A549 (cell line): ENCODE data around the gene RNPEP. TPM values are rescaled to one million over a fixed set of nuclear protein-coding genes. Genes with fewer than 3 reads are reported as not detected.
A peak's percentile ranks its signal among the peaks of the same experiment; 100 is the strongest.

Experiments used
- ATAC-seq, 2 experiments: fragments of 200-7000 bp in 1 of 2; fragments of >200 bp in 1 of 2; cut with Nextera tagmentation in 1 of 2; cut with Tn5 transposase in 1 of 2; 3 replicates each; pipeline versions ENCODE4 v1.8.0 to v1.9.1; 2018 to 2020; ENCODE audit warnings: mild to moderate bottlenecking in 1 of 2, moderate library complexity in 1 of 2
- CTCF ChIA-PET: fragments of 300-600 bp; sonication (Branson Sonifier 250); formaldehyde crosslinking; extraction: SDS; loops from one replicate; lab custom pipeline; 2021; ENCODE audit warnings: antibody characterized with exemption, inconsistent platforms; lab: Yijun Ruan, JAX
- POLR2A ChIA-PET: fragments of 350-600 bp; formaldehyde crosslinking; extraction: SDS; loops from one replicate; lab custom pipeline; 2021; ENCODE audit warnings: antibody characterized with exemption, inconsistent platforms; lab: Yijun Ruan, JAX
- DNase-seq, 2 experiments: peaks; one replicate each; pipeline versions ENCODE4 v3.0.0 to v3.0.0-alpha.2; 2011 to 2016; ENCODE audit warnings: low read depth in 1 of 2, low spot score in 1 of 2
- FAIRE-seq: peaks from 2 replicates; lab custom pipeline; 2011; peaks lifted over from hg19 to GRCh38; lab: Jason Lieb, UNC
- H3K27ac ChIP-seq, 2 experiments: fragments of >200 bp; sonication (Bioruptor Twin); formaldehyde crosslinking; 3 replicates each; pipeline ENCODE4 v1.5.1; 2016 to 2017
- H3K4me1 ChIP-seq: fragments of >200 bp; sonication (Bioruptor Twin); formaldehyde crosslinking; 3 replicates; pipeline ENCODE4 v1.6.1; 2016
- H3K4me2 ChIP-seq: fragments of >200 bp; sonication (Bioruptor Twin); formaldehyde crosslinking; 3 replicates; pipeline ENCODE4 v1.6.1; 2016
- H3K4me3 ChIP-seq: fragments of >200 bp; sonication (Bioruptor Twin); formaldehyde crosslinking; 3 replicates; pipeline ENCODE4 v1.5.1; 2016
- H3K9me3 ChIP-seq: fragments of >200 bp; sonication (Bioruptor Twin); formaldehyde crosslinking; 3 replicates; pipeline ENCODE4 v1.6.1; 2016
- CTCF ChIP-seq: fragments of >200 bp; sonication (Bioruptor Twin); formaldehyde crosslinking; IDR thresholded peaks from 3 replicates; pipeline ENCODE4 v1.5.1; 2016
- E2F6 ChIP-seq: IDR thresholded peaks from 2 replicates; pipeline ENCODE4 v1.6.1; 2012; ENCODE audit warnings: low read depth, borderline replicate concordance
- EHF ChIP-seq: fragments of 250-450 bp; sonication (Bioruptor Pico); IDR thresholded peaks from 2 replicates; pipeline ENCODE4 v1.5.0; 2020; ENCODE audit warnings: mild to moderate bottlenecking
- EP300 ChIP-seq, 2 experiments: fragments of >200 bp; sonication (Bioruptor Twin); formaldehyde crosslinking; IDR thresholded peaks; 2 replicates in 1 of 2; 3 replicates in 1 of 2; pipeline ENCODE4 v1.6.1; 2016 to 2017
- ESRRA ChIP-seq: fragments of 150-350 bp; IDR thresholded peaks from 2 replicates; pipeline ENCODE4 v1.6.1; 2014; ENCODE audit warnings: mild to moderate bottlenecking, low read length, borderline replicate concordance
- FOSB ChIP-seq: fragments of 250-450 bp; sonication (Bioruptor Pico); IDR thresholded peaks from 2 replicates; pipeline ENCODE4 v1.5.0; 2020; ENCODE audit warnings: mild to moderate bottlenecking, moderate library complexity
- FOXS1 ChIP-seq: fragments of 250-450 bp; sonication (Bioruptor Pico); IDR thresholded peaks from 2 replicates; pipeline ENCODE4 v1.5.0; 2020; ENCODE audit warnings: mild to moderate bottlenecking, moderate library complexity
- GATA3 ChIP-seq: IDR thresholded peaks from 2 replicates; pipeline ENCODE4 v1.6.1; 2012; ENCODE audit warnings: borderline replicate concordance
- HOXB13 ChIP-seq: fragments of 250-450 bp; sonication (Bioruptor Pico); IDR thresholded peaks from 2 replicates; pipeline ENCODE4 v1.5.0; 2020; ENCODE audit warnings: low read depth, mild to moderate bottlenecking, moderate library complexity
- KDM5A ChIP-seq: fragments of 200-600 bp; sonication (generic); IDR thresholded peaks from 2 replicates; pipeline ENCODE4 v1.6.1; 2016; ENCODE audit warnings: antibody characterized with exemption, mild to moderate bottlenecking
- MAFK ChIP-seq: fragments of 450-650 bp; IDR thresholded peaks from 2 replicates; pipeline ENCODE4 v1.6.1; 2014; ENCODE audit not compliant: partially characterized antibody
- MAX ChIP-seq: IDR thresholded peaks from 2 replicates; pipeline ENCODE4 v1.6.1; 2012
- NPAS2 ChIP-seq: fragments of 250-450 bp; sonication (Bioruptor Pico); IDR thresholded peaks from 2 replicates; pipeline ENCODE4 v1.8.0; 2022; ENCODE audit warnings: mild to moderate bottlenecking, moderate library complexity, borderline replicate concordance
- RAD21 ChIP-seq, 2 experiments: fragments of >200 bp in 1 of 2; sonication (Bioruptor Twin) in 1 of 2; formaldehyde crosslinking in 1 of 2; IDR thresholded peaks in 1 of 2; conservative IDR thresholded peaks in 1 of 2; 2 replicates in 1 of 2; 3 replicates in 1 of 2; pipeline ENCODE4 v1.6.1; 2012 to 2018; ENCODE audit warnings: inconsistent platforms in 1 of 2
- RCOR1 ChIP-seq: fragments of 150-350 bp; IDR thresholded peaks from 2 replicates; pipeline ENCODE4 v1.6.1; 2014; ENCODE audit warnings: antibody characterized with exemption, low read length, low read depth
- REST ChIP-seq: fragments of 200-600 bp; sonication (generic); IDR thresholded peaks from 2 replicates; pipeline ENCODE4 v1.6.1; 2016; ENCODE audit warnings: antibody characterized with exemption, mild to moderate bottlenecking, moderate library complexity
- SMC3 ChIP-seq: fragments of >200 bp; sonication (Bioruptor Twin); formaldehyde crosslinking; IDR thresholded peaks from 3 replicates; pipeline ENCODE4 v1.6.1; 2018; ENCODE audit warnings: inconsistent platforms
- TFCP2L1 ChIP-seq: fragments of 250-450 bp; sonication (Bioruptor Pico); IDR thresholded peaks from 2 replicates; pipeline ENCODE4 v1.5.0; 2021; ENCODE audit warnings: mild to moderate bottlenecking
- TP53 ChIP-seq: fragments of 250-450 bp; sonication (Bioruptor Pico); IDR thresholded peaks from 2 replicates; pipeline ENCODE4 v1.5.0; 2021; ENCODE audit warnings: mild to moderate bottlenecking, moderate library complexity
- ZSCAN20 ChIP-seq: fragments of 250-450 bp; sonication (Bioruptor Pico); IDR thresholded peaks from 2 replicates; pipeline ENCODE4 v1.8.0; 2022; ENCODE audit warnings: mild to moderate bottlenecking, moderate library complexity
- WGBS: methylation state at CpG from one replicate; pipeline ENCODE4 v1.1.6; 2017; ENCODE audit errors: missing lambda C conversion rate; 5-methylcytosine and 5-hydroxymethylcytosine counted together
- polyA plus RNA-seq, 4 experiments: library from polyadenylated mRNA; depleted of rRNA in 3 of 4; stranded (reverse); fragments of >200 nt; fragmentation: RNase III in 1 of 4; extraction: RNeasy Plus Mini Kit Qiagen cat#74134 plus additional on column Dnase treatment in 1 of 4; gene quantifications; 2 replicates in 3 of 4; 3 replicates in 1 of 4; pipeline ENCODE4 v1.2.3, GENCODE V29; 2011 to 2017
- TF ChIP-seq, protein P1 (sequence below): fragments of >200 bp; sonication (Bioruptor Twin); formaldehyde crosslinking; IDR thresholded peaks from 2 replicates; pipeline ENCODE4 v1.6.1; 2016

RNPEP gene
- polyA plus RNA-seq, 2 of the 4 experiments (the other 2 are of a cell fraction): 71.1 to 87.6 TPM

DNA sequence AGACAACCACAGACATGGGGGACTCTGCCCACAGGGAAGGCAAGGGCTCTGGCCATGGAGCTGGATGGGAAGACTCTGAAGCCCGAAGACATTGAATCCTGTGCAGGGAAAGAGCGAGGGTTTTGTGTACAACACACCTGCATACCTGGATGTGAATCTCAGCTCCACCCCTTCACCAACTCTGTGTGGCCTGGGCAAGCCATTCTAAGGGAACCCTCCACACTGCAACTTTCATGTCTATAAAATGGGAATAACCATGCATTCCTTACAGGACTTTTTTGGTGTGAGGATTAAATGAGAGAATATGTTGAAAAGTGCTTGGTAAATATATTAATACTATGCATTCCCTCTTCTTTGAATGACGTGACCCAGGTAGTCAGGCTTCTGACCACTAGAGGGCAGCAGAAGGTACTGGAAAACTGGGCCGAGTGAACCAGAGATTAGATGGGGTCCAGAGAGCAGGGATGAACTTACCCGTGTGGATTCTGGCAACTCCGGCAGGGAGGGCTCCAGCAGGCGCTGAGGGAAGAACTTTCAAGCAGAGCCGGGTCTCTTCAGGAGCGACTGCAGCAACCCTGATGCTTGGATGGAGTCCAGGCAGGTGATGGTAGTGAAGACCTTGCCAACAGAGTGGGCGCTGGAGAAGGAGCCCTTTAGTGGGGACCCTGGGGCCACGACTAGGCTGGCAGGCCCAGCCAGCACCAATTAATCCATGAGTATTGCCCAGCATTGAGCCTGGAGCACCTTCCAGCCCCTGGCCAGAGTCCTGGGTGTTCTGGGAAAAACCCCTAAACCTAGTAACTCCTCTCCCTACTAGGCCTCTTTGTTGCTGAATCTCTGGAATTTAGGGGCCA, 27.1 kb downstream of the RNPEP start:
- WGBS: 11% methylated on average over 10 of the region's 11 CpGs
- FAIRE-seq: peak; percentile 89
- CTCF ChIA-PET: interaction anchor here (0.6 to 46.8 kb wide), 34 partner anchors 8 to 116 kb away, joined by 3 to 1624 read pairs (median 5); partner anchors contain the start of gene GPR37L1
- peak; percentile 91 to 92 for DNase-seq
- TF ChIP-seq CTCF (peak; percentile 95), RCOR1 (peak; percentile 62; the same call in 1 of the 2 replicates), KDM5A (peak; percentile 19; the same call in 1 of the 2 replicates), ESRRA (no peak), EHF (CRISPR knock-in tag) (0 out of 2 replicates have a peak, but pooled peaks have one; percentile 57), SMC3 (peak; percentile 94), FOXS1 (CRISPR knock-in tag) (no peak), HOXB13 (CRISPR knock-in tag) (peak; percentile 54; the same call in 1 of the 2 replicates), EP300 (IDR thresholded peaks at IDR 0.05) (no peak), GATA3 (no peak), FOSB (peak; percentile 72; the same call in 1 of the 2 replicates), TP53 (CRISPR knock-in tag) (no peak), RAD21 (conservative IDR thresholded peaks at IDR 0.05 in 1 of 2, IDR thresholded peaks at IDR 0.05 in 1 of 2) (peak; percentile 96 to 97)
- TF ChIP-seq, protein P1, sequence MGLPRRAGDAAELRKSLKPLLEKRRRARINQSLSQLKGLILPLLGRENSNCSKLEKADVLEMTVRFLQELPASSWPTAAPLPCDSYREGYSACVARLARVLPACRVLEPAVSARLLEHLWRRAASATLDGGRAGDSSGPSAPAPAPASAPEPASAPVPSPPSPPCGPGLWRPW: no peak
- Histone ChIP-seq H3K27ac (peak overlapping the region; percentile 93 to 94), H3K9me3 (no peaks in the 10 kb centered on the region), H3K4me3 (peak overlapping the region; percentile 95), H3K4me2 (peak overlapping the region; percentile 88), H3K4me1 (peaks cover 55% of the 10 kb centered on the region)
- peak; percentile 58 to 67 for ATAC-seq
- POLR2A ChIA-PET: interaction anchor here (0.6 to 3.7 kb wide), 37 partner anchors 8 to 546 kb away, joined by 3 to 147 read pairs (median 5); partner anchors contain the start of genes GPR37L1 and RNPEP

GRCh38 chr1:202010180-202011015, 27.9 kb downstream of the RNPEP start, which contains the start of gene ELF3:
ELF3 (plus strand) TSS chr1:202010587; CDS start chr1:202011137, 550 bp downstream.
- H3K4me2 ChIP-seq: peak within 1 kb of the TSS; percentile 88
- peak; percentile 99 for FAIRE-seq
- peak; percentile 83 to 87 for ATAC-seq
- TF ChIP-seq MAX (peak; percentile 58), EP300 (IDR thresholded peaks at IDR 0.05) (peak in 1 of 2 experiments; percentile 36; a peak in 1 of 5 replicates), TFCP2L1 (CRISPR knock-in tag) (peak; percentile 81; the same call in 1 of the 2 replicates), MAFK (no peak), CTCF (no peak; the same call in 2 of the 3 replicates), E2F6 (peak; percentile 59; the same call in 1 of the 2 replicates), TP53 (CRISPR knock-in tag) (no peak), FOSB (peak; percentile 81; the same call in 1 of the 2 replicates), ZSCAN20 (CRISPR knock-in tag) (no peak), NPAS2 (no peak), REST (peak; percentile 55; the same call in 1 of the 2 replicates)

More at GRCh38 chr1:202010180-202011015, 27.9 kb downstream of the RNPEP start, which contains the start of gene ELF3:
- Histone ChIP-seq H3K4me1 (peaks cover 64% of the 10 kb centered on the region), H3K9me3 (no peaks in the 10 kb centered on the region), H3K27ac (peak within 1 kb of the TSS; percentile 93 to 94), H3K4me3 (peak within 1 kb of the TSS; percentile 95)
- ChIA-PET POLR2A (interaction anchor here (0.6 to 3.7 kb wide), 37 partner anchors 9 to 547 kb away, joined by 3 to 147 read pairs (median 5); partner anchors contain the start of genes GPR37L1 and RNPEP), CTCF (interaction anchor here (0.6 to 46.8 kb wide), 24 partner anchors 7 to 115 kb away, joined by 3 to 1624 read pairs (median 5); partner anchors contain the start of gene GPR37L1)
- peak; percentile 98 to 100 for DNase-seq
- 2% methylated on average over 11 of the region's 24 CpGs for WGBS
